Memory B cell (primary cell): ENCODE measurements around the gene LRRC8C.
"Not testable (repeated sequence)": the region's sequence is repeated elsewhere in the genome, so short reads cannot be mapped to it uniquely, and the experiment has no call there.

Source experiments
- ATAC-seq: fragments of 150-1000 bp; cut with Tn5 transposase; 2 replicates; pipeline ENCODE4 v1.10.0; 2021; ENCODE audit warnings: low read depth, mild to moderate bottlenecking, moderate library complexity
- DNase-seq, 2 donors: peaks; one replicate each; pipeline ENCODE4 v3.0.0; 2022; ENCODE audit warnings: low spot score in 2 of 2
- H3K27ac Mint-ChIP-seq: one replicate; pipeline ENCODE4 v1.8.0; 2022; ENCODE audit warnings: mild to moderate bottlenecking, moderate library complexity, mixed read lengths
- H3K27me3 Mint-ChIP-seq: one replicate; pipeline ENCODE4 v1.8.0; 2022; ENCODE audit warnings: mixed read lengths
- H3K36me3 Mint-ChIP-seq: one replicate; pipeline ENCODE4 v1.8.0; 2022; ENCODE audit warnings: mild to moderate bottlenecking, mixed read lengths
- H3K4me1 Mint-ChIP-seq: one replicate; pipeline ENCODE4 v1.8.0; 2022; ENCODE audit warnings: mixed read lengths
- H3K4me3 Mint-ChIP-seq: one replicate; pipeline ENCODE4 v1.8.0; 2022; ENCODE audit warnings: mild to moderate bottlenecking, moderate library complexity, mixed read lengths
- H3K9me3 Mint-ChIP-seq: one replicate; pipeline ENCODE4 v1.8.0; 2022; ENCODE audit warnings: mixed read lengths

LRRC8C gene

GRCh38 chr1:89615676-89616598, 17.0 kb upstream of the LRRC8C start:
- peaks cover 11% of the 10 kb centered on the region for H3K36me3 Mint-ChIP-seq
- H3K4me1 Mint-ChIP-seq = no peaks in the 10 kb centered on the region
- H3K9me3 Mint-ChIP-seq = peaks cover 3% of the 10 kb centered on the region
- H3K4me3 Mint-ChIP-seq = no peak overlapping the region
- ATAC-seq (peak; percentile 85), DNase-seq (peak in 1 of 2 donors; percentile 19)
- no peaks in the 10 kb centered on the region for H3K27me3 Mint-ChIP-seq
- H3K27ac Mint-ChIP-seq = no peak overlapping the region

GRCh38 chr1:89616844-89617627, 15.9 kb upstream of the LRRC8C start:
- no peaks in the 10 kb centered on the region for H3K4me1 Mint-ChIP-seq
- peaks cover 3% of the 10 kb centered on the region for H3K9me3 Mint-ChIP-seq
- no peak overlapping the region for H3K4me3 Mint-ChIP-seq
- ATAC-seq = no peak
- H3K36me3 Mint-ChIP-seq = peaks cover 11% of the 10 kb centered on the region
- DNase-seq = no peak
- no peaks in the 10 kb centered on the region for H3K27me3 Mint-ChIP-seq
- H3K27ac Mint-ChIP-seq = no peak overlapping the region

DNA sequence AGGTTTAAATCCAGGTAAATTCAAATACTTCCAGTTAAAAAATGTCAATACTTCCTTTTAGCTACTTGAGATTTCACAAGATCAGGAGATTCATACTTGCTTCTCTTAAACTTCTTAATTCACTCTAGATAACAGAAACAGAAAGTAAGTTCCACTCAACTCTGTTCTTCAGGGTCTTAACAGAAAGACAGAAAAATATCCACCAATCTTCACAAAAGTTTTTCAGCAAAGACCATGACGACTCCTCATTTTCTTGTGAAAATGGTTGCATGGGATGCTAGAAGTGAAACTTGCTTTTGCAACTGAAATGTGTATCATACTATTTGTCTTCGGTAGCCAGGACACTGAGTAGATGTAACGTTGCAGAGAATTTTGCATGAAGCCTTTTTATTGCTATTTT, 12.3 kb upstream of the LRRC8C start:
- peaks cover 3% of the 10 kb centered on the region for H3K9me3 Mint-ChIP-seq
- DNase-seq (no peak), ATAC-seq (no peak)
- peaks cover 13% of the 10 kb centered on the region for H3K36me3 Mint-ChIP-seq
- H3K4me3 Mint-ChIP-seq = no peak overlapping the region
- H3K4me1 Mint-ChIP-seq = no peaks in the 10 kb centered on the region
- no peaks in the 10 kb centered on the region for H3K27me3 Mint-ChIP-seq
- H3K27ac Mint-ChIP-seq = no peak overlapping the region

DNA sequence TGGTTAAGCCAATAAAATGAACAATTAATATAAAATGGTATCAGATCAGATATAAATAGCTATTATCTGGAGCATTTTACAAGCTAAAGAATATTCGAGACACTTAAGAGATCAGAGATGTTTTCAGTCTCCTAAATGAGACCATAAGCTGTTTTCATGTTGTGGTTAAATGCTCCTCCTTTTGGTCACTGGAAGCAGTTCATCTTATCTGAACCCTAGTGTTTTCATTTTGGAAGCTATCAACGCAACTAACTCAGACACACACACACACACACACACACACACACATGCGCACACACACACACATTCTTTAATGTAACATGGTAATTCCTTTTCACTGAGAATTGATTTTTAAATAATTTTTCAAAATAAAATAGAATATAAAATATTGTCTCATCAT, 10.0 kb upstream of the LRRC8C start:
- peaks cover 7% of the 10 kb centered on the region for H3K36me3 Mint-ChIP-seq
- ATAC-seq (no peak), DNase-seq (no peak)
- H3K27ac Mint-ChIP-seq = no peak overlapping the region
- peaks cover 3% of the 10 kb centered on the region for H3K9me3 Mint-ChIP-seq
- no peak overlapping the region for H3K4me3 Mint-ChIP-seq
- no peaks in the 10 kb centered on the region for H3K27me3 Mint-ChIP-seq
- peaks cover 8% of the 10 kb centered on the region for H3K4me1 Mint-ChIP-seq

DNA sequence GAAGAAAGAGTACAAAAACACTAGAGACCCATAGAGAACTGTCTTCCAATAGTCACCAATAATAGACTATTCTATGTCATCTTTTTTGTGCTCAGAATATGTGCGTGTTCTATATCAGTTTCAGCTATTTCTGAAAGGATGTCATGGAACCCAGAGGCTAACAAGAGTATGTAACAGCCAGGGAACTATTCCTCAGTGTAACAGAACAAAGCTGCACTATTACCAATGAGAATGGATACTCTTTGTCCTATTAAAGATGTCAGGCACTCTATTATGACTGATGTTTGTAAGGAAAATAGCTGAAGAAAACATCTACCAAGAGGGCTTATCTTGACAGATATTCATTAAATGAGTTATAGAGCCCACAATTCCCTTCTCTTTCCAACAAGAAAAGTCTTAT, 8.6 kb upstream of the LRRC8C start:
- no peak for DNase-seq
- Mint-ChIP-seq H3K4me3 (no peak overlapping the region), H3K4me1 (peaks cover 8% of the 10 kb centered on the region), H3K27ac (no peak overlapping the region), H3K9me3 (no peaks in the 10 kb centered on the region), H3K27me3 (no peaks in the 10 kb centered on the region), H3K36me3 (peaks cover 3% of the 10 kb centered on the region)
- no peak for ATAC-seq

DNA sequence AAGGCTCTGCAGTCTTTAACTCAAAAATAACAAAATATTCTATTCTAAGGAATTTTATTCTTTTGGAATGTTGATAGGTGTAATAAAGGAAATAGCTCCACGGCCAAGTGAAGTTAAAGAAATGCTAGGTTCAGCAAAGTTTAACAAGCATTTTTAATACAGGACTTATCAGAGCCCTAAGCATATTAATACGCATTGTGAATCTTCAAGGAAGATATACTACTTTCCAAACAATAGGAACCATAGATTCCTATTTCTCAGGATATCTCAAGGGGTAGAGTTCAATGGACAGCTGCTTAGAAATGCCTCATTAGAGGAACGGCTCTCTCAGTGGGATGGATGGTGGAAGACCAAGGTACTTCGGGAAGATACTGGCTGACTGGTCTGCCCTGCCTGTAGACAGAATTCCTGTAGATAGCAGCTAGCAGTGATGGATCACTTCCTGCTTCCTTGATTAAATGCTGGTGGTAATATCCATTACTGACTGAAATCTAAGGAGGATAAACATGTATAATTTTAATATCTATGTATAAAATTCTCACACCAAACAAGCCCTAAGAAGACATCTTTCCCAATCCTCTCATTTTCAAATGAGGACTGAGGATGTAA, 8.1 kb upstream of the LRRC8C start:
- peaks cover 8% of the 10 kb centered on the region for H3K4me1 Mint-ChIP-seq
- H3K27me3 Mint-ChIP-seq = no peaks in the 10 kb centered on the region
- no peak for ATAC-seq
- H3K4me3 Mint-ChIP-seq = no peak overlapping the region
- DNase-seq = no peak
- peak overlapping the region; percentile 79 for H3K27ac Mint-ChIP-seq
- H3K36me3 Mint-ChIP-seq = peaks cover 3% of the 10 kb centered on the region
- no peaks in the 10 kb centered on the region for H3K9me3 Mint-ChIP-seq

DNA sequence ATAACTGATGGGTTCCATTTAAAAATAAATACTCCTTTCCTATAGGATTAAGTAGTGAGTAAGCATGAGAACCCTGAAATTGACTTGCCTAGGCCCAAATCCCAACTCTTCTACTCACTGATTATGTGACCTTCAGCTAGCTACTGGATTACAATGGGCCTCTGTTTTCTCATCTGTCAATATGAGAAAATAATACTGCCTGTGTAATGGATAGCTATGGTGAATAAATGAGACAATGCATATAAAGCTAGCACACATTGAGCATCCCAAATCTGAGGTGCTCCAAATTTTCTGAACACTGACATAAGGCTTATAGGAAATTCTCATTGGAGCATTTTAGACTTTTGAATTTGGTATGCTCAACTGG, 5.3 kb upstream of the LRRC8C start:
- no peak for DNase-seq
- peaks cover 17% of the 10 kb centered on the region for H3K4me1 Mint-ChIP-seq
- peaks cover 3% of the 10 kb centered on the region for H3K36me3 Mint-ChIP-seq
- no peaks in the 10 kb centered on the region for H3K9me3 Mint-ChIP-seq
- H3K4me3 Mint-ChIP-seq = no peak overlapping the region
- ATAC-seq = no peak
- peak overlapping the region; percentile 98 for H3K27ac Mint-ChIP-seq
- no peaks in the 10 kb centered on the region for H3K27me3 Mint-ChIP-seq

GRCh38 chr1:89629146-89629545, 3.8 kb upstream of the LRRC8C start:
- Mint-ChIP-seq H3K9me3 (no peaks in the 10 kb centered on the region), H3K27me3 (no peaks in the 10 kb centered on the region), H3K4me3 (no peak overlapping the region), H3K27ac (peak overlapping the region; percentile 77), H3K4me1 (peaks cover 24% of the 10 kb centered on the region), H3K36me3 (peaks cover 3% of the 10 kb centered on the region)
- ATAC-seq (no peak), DNase-seq (no peak)

DNA sequence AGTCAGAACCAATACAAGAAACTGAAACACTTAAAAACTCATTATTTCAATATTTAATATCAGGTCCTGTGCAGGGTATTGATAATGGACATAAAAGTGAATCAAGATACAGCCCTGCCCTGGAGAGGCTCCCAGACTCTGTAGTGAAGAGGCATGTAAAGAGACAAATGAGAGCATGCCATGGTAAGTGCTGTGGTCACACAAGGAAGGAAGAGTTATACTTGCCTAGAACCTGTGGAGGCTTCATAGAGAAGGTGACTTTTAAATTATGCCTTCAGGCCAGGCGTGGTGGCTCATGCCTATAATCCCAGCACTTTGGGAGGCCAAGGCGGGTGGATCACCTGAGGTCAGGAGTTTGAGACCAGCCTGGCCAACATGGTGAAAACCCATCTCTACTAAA, 3.3 kb upstream of the LRRC8C start:
- DNase-seq, ATAC-seq, H3K9me3 Mint-ChIP-seq, H3K27me3 Mint-ChIP-seq, H3K36me3 Mint-ChIP-seq, H3K4me3 Mint-ChIP-seq: not testable (repeated sequence)
- peaks cover 27% of the 10 kb centered on the region for H3K4me1 Mint-ChIP-seq
- H3K27ac Mint-ChIP-seq = peak overlapping the region; percentile 24

DNA sequence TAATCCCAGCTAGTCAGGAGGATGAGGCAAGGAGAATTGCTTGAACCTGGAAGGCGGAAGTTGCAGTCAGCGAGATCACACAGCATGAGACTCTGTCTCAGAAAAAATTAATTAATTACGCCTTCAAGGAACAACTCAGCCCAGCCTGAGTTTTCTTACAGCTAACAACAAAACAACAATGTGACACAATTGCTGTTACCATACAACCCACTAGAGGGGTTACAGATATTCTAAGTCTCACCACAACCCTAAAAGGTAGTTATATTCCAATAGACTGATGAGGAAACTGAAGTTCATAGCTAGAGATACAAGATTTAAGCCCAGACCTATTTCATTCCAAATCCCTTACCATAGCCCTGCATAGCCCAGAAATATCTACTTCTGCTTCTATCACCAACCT, 2.9 kb upstream of the LRRC8C start:
- Mint-ChIP-seq H3K27ac (no peak overlapping the region), H3K9me3 (no peaks in the 10 kb centered on the region), H3K27me3 (no peaks in the 10 kb centered on the region), H3K4me1 (peaks cover 29% of the 10 kb centered on the region), H3K4me3 (no peak overlapping the region), H3K36me3 (peaks cover 2% of the 10 kb centered on the region)
- ATAC-seq (no peak), DNase-seq (no peak)

- Mint-ChIP-seq H3K36me3 (peaks cover 2% of the 10 kb centered on the region), H3K4me1 (peaks cover 29% of the 10 kb centered on the region), H3K4me3 (peak overlapping the region; percentile 96), H3K27ac (peak overlapping the region; percentile 99), H3K27me3 (no peaks in the 10 kb centered on the region), H3K9me3 (no peaks in the 10 kb centered on the region)
- DNase-seq (no peak), ATAC-seq (no peak)
Measured at GRCh38 chr1:89631816-89632656, 884 bp upstream of the LRRC8C start.

- Mint-ChIP-seq H3K36me3 (peaks cover 1% of the 10 kb centered on the region), H3K27me3 (no peaks in the 10 kb centered on the region), H3K4me3 (peak overlapping the region; percentile 96), H3K27ac (peak overlapping the region; percentile 99), H3K4me1 (peaks cover 27% of the 10 kb centered on the region), H3K9me3 (no peaks in the 10 kb centered on the region)
- peak; percentile 59 for ATAC-seq
- DNase-seq = peak; percentile 55 to 73
Measured at GRCh38 chr1:89633248-89633799, 404 bp downstream of the LRRC8C start.
